ENCODE measurements around the gene LAIR1. TPM values are rescaled to one million over a fixed set of nuclear protein-coding genes. Genes with fewer than 3 reads are reported as not detected.
A peak's percentile ranks its signal among the peaks of the same experiment; 100 is the strongest.
"Not testable (repeated sequence)": the region's sequence is repeated elsewhere in the genome, so short reads cannot be mapped to it uniquely, and the experiment has no call there.

Gene LAIR1
- total and polyA plus RNA-seq, 4 experiments from 2014 or later, result 23.1 to 60.5 (median 58.7) TPM

DNA sequence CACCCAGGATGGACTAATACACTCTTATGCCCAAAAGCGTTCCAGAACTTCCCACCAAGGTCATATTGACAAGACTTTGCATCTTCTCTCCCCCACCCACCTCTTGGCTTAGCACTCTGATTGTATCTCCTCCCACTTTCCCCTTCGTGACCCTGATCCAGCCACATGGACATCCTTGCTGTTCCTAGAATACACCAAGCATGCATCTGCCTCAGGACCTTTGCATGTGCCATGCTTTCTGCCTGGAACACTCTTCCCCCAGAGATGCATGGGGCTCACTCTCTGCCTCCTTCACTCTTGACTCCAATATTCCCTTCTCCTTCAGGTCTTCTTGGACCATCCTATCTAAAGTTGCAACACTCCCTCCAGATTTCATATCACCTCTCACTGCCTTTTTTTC lies 16.2 kb upstream of the LAIR1 start:
- peaks cover 0 to 3% (median 0%) of the 10 kb centered on the region in 8 donors for H3K9me3 Mint-ChIP-seq
- ChIA-PET POLR2A (ENCODE audit: partially characterized antibody) (no interaction called here), CTCF (ENCODE audit: partially characterized antibody) (interaction anchor here (1.6 to 1.9 kb wide), 2 partner anchors 10 to 28 kb away, joined by 5 to 14 read pairs; no protein-coding TSS in a partner anchor)
- H3K27me3 Mint-ChIP-seq, result no peaks in the 10 kb centered on the region
- Histone ChIP-seq H3K9me3 (ENCODE audit: control insufficient read depth in 1 of 2, low read length in 2 of 2) (no peaks in the 10 kb centered on the region), H3K4me1 (ENCODE audit: insufficient read depth, low read length) (peaks cover 40% of the 10 kb centered on the region), H3K27me3 (ENCODE audit: insufficient read depth, low read length) (no peaks in the 10 kb centered on the region), H3K36me3 (ENCODE audit: insufficient read depth, low read length) (no peaks in the 10 kb centered on the region), H3K4me3 (ENCODE audit: low read length in 2 of 2) (no peak overlapping the region), H3K27ac (ENCODE audit: low read depth, low read length) (no peak overlapping the region)
- intact Hi-C loops (cut with micrococcal nuclease), result no loop called here
- no peaks in the 10 kb centered on the region for H3K36me3 Mint-ChIP-seq
- no peak for DNase-seq
- H3K4me1 Mint-ChIP-seq, result peaks cover 35 to 61% (median 53%) of the 10 kb centered on the region in 4 donors
- H3K27ac Mint-ChIP-seq, result peak overlapping the region in 3 of 7 donors; percentile 17 to 74 (median 49)
- H3K4me3 Mint-ChIP-seq, result peak overlapping the region in 1 of 8 donors; percentile 27

DNA sequence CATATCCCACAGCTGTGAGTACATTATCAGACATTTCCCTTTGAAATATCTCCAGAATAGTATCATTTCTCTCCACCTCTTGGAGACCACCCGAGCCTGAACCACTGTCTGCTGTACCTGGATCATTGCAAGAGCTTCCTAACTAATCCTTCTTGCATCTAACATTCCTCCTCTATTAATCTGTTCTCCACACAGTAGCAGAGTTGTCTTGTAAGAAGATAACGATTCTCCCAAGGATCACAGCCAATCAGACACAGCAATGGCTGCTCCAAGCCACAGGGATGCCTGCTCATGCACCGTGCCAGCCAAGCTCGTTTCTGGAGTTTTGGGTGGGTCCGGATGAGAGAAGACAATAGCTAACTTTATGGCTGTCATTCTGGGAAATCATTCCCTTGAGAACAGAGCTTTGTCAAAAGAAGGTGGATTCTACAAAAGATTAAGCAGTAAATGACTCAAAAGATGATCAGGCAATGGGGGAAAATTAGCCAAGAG lies 14.5 kb upstream of the LAIR1 start:
- H3K36me3 ChIP-seq (ENCODE audit: insufficient read depth, low read length), result no peaks in the 10 kb centered on the region
- POLR2A ChIA-PET (ENCODE audit: partially characterized antibody), result interaction anchor here (0.9 to 4.3 kb wide), 6 partner anchors 8 to 17 kb away, joined by 3 to 74 read pairs (median 8); partner anchors contain the start of gene LAIR1
- peaks cover 56% of the 10 kb centered on the region for H3K4me1 ChIP-seq (ENCODE audit: insufficient read depth, low read length)
- H3K9me3 Mint-ChIP-seq, result peaks cover 0 to 3% (median 0%) of the 10 kb centered on the region in 8 donors
- CTCF ChIA-PET (ENCODE audit: partially characterized antibody), result interaction anchor here (1.8 to 2.5 kb wide), 4 partner anchors 9 to 25 kb away, joined by 6 to 16 read pairs (median 10); no protein-coding TSS in a partner anchor
- H3K4me3 Mint-ChIP-seq, result peak overlapping the region in 7 of 8 donors; percentile 4 to 71 (median 42)
- no peaks in the 10 kb centered on the region for H3K27me3 ChIP-seq (ENCODE audit: insufficient read depth, low read length)
- no peaks in the 10 kb centered on the region for H3K9me3 ChIP-seq (ENCODE audit: control insufficient read depth in 1 of 2, low read length in 2 of 2)
- peaks cover 42 to 67% (median 59%) of the 10 kb centered on the region in 4 donors for H3K4me1 Mint-ChIP-seq
- peak overlapping the region in 4 of 7 donors; percentile 29 to 66 (median 42) for H3K27ac Mint-ChIP-seq
- H3K36me3 Mint-ChIP-seq, result no peaks in the 10 kb centered on the region
- intact Hi-C loops (cut with micrococcal nuclease), result loop anchor here (2.0 kb wide), 1 partner anchor 16 kb away; no protein-coding TSS in a partner anchor
- no peaks in the 10 kb centered on the region for H3K27me3 Mint-ChIP-seq
- H3K4me3 ChIP-seq (ENCODE audit: low read length in 2 of 2), result no peak overlapping the region
- H3K27ac ChIP-seq (ENCODE audit: low read depth, low read length), result no peak overlapping the region
- DNase-seq, result no peak

DNA sequence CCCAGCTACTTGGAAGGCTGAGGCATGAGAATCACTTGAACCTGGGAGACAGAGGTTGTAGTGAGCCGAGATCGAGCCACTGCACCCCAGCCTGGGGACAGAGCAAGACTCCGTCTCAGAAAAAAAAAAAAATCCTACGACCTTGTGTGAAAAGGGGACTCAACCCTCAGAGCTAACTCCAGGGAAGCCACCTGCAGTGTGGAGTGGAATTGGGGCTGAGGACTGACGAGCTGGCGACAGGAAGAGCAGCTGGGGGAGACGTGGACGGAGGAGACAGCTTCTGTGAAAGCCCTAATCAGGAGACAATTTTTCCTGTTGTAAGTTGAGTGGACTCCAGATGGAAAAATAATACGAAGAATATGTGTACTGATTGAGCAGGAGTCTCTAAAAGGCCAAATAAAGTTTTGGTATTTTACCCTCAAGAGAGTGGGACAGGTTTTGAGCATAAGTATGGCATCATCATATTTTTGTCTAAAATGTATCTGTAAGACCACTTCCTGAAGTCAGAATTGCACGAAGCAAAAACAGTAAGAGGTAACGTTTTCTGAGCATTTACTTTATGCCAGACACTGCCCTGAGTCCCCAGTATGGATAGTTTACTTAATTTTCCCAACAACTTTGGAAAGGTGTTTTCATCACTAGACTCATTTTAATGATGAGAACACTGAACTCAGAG lies 12.0 kb upstream of the LAIR1 start:
- peaks cover 53 to 84% (median 70%) of the 10 kb centered on the region in 4 donors for H3K4me1 Mint-ChIP-seq
- no peaks in the 10 kb centered on the region for H3K36me3 Mint-ChIP-seq
- H3K36me3 ChIP-seq (ENCODE audit: insufficient read depth, low read length), result no peaks in the 10 kb centered on the region
- peak overlapping the region in 7 of 8 donors; percentile 2 to 77 (median 34) for H3K4me3 Mint-ChIP-seq
- no peak overlapping the region for H3K27ac ChIP-seq (ENCODE audit: low read depth, low read length)
- POLR2A ChIA-PET (ENCODE audit: partially characterized antibody), result interaction anchor here (3.5 to 4.3 kb wide), 2 partner anchors 12 to 13 kb away, joined by 19 to 74 read pairs; partner anchors contain the start of gene LAIR1
- H3K27me3 Mint-ChIP-seq, result no peaks in the 10 kb centered on the region
- no peaks in the 10 kb centered on the region for H3K9me3 ChIP-seq (ENCODE audit: control insufficient read depth in 1 of 2, low read length in 2 of 2)
- no peak for DNase-seq
- H3K4me3 ChIP-seq (ENCODE audit: low read length in 2 of 2), result no peak overlapping the region
- CTCF ChIA-PET (ENCODE audit: partially characterized antibody), result interaction anchor here (0.9 kb wide), 2 partner anchors 12 to 14 kb away, joined by 4 to 5 read pairs; no protein-coding TSS in a partner anchor
- peaks cover 75% of the 10 kb centered on the region for H3K4me1 ChIP-seq (ENCODE audit: insufficient read depth, low read length)
- no peaks in the 10 kb centered on the region for H3K27me3 ChIP-seq (ENCODE audit: insufficient read depth, low read length)
- peak overlapping the region in 5 of 7 donors; percentile 19 to 81 (median 48) for H3K27ac Mint-ChIP-seq
- no peaks in the 10 kb centered on the region for H3K9me3 Mint-ChIP-seq
- intact Hi-C loops (cut with micrococcal nuclease), result no loop called here

DNA sequence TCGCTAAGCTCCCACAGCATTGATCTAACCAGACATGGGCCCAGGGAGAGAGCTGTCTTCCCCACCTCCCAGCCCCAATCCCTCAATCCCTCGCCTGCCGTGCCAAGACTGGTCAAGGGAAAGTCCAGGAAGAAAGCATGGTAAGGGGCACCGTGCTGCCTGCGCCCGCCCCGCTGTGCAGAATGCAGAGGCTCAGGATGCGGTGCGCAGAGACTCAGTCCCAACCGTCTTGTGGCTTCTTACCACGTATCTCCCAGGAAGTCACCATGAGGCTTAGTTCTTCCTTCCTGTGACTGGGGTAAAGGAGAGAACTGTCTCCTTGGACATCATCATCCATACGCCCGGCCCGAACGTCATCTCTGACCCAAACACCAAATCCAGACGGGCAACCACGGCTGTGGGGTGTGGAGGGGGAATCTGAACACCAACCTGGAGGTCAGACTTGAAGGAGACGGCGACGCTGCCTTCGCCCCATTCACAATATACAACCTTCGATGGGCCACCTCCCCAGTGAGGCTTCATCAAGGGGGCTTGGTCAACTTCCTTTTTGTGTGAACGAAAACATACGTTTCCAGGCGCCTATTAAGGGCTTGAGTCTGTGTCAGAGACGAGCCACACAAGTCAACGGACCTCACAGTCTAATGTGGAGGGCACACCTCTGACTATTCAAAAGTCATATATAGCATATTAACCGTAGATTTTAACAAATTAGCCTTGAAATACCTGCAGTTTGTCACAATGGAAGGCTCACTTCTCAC lies 10.6 kb upstream of the LAIR1 start:
- H3K9me3 Mint-ChIP-seq; H3K36me3 ChIP-seq (ENCODE audit: insufficient read depth, low read length); intact Hi-C loops (cut with micrococcal nuclease); H3K4me3 ChIP-seq (ENCODE audit: low read length in 2 of 2); DNase-seq; H3K36me3 Mint-ChIP-seq; H3K27me3 ChIP-seq (ENCODE audit: insufficient read depth, low read length); H3K9me3 ChIP-seq (ENCODE audit: control insufficient read depth in 1 of 2, low read length in 2 of 2); H3K27me3 Mint-ChIP-seq: not testable (repeated sequence)
- ChIA-PET CTCF (ENCODE audit: partially characterized antibody) (interaction anchor here (1.0 kb wide), 2 partner anchors 15 to 16 kb away, joined by 3 read pairs; no protein-coding TSS in a partner anchor), POLR2A (ENCODE audit: partially characterized antibody) (interaction anchor here (3.5 to 8.6 kb wide), 3 partner anchors 12 to 14 kb away, joined by 19 to 74 read pairs (median 63); partner anchors contain the start of gene LAIR1)
- Mint-ChIP-seq H3K27ac (peak overlapping the region in 6 of 7 donors; percentile 36 to 95 (median 91)), H3K4me3 (peak overlapping the region; percentile 69 to 91 (median 84)), H3K4me1 (peaks cover 59 to 88% (median 72%) of the 10 kb centered on the region in 4 donors)
- Histone ChIP-seq H3K4me1 (ENCODE audit: insufficient read depth, low read length) (peaks cover 84% of the 10 kb centered on the region), H3K27ac (ENCODE audit: low read depth, low read length) (peak overlapping the region; percentile 1)

DNA sequence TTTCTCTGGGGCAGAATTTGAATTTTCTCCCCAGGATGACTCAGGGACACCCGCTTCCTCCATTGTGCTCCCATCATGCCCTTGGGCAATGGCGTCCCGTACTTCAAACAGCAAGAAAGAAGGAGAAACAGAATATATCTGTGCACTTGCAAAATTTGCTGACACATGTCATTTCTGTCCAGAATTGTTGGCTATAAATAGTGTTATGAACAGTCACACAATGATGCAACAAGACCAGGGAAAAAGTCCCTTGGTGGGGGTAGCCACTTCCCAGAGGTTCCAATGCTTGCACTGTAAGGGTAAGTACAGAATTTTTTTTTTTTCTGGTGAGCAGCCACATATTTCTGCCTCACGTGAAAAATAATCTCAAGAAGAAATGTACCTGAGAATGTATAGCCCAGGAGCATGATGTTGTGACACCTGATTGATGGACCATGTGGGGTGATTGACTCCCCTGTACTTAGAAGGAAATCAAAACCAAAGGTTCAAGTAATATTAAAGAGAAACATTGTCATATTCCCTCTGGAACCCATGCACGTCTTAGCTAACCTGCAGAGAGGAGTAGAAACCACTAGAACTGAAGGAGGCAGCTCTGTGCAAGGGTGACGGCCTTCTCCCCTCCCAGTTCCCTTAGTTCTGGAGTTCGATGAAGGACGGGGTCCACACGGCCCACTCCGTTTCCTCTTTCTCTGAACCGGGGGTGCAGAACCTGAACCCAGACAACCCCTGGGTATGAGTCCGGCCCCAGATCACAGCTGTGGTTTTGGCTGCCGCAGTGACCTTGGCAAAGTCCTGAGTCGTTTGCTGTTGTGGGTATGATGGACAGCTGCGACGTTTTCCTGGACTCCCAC lies 9.3 kb upstream of the LAIR1 start:
- H3K36me3 Mint-ChIP-seq, result peaks cover 0 to 8% of the 10 kb centered on the region in 2 donors

DNA sequence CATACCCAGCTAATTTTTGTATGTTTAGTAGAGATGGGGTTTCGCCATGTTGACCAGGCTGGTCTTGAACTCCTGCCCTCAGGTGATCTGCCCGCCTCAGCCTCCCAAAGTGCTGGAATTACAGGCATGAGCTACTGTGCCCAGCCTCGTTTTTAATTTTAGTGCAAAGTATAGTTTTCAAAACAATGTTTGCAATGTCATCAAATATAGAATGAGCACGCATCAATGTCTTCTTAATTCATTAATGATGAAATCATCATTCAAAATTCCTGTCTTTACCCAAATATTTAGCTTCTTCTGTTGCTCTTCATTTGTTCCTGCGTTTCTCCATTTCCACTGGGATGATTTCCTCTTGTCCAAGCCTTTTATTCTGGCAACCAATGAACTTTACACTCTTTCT lies 6.7 kb upstream of the LAIR1 start:
- H3K27me3 ChIP-seq (ENCODE audit: insufficient read depth, low read length); H3K9me3 Mint-ChIP-seq; intact Hi-C loops (cut with micrococcal nuclease); H3K36me3 ChIP-seq (ENCODE audit: insufficient read depth, low read length); H3K27me3 Mint-ChIP-seq; H3K27ac ChIP-seq (ENCODE audit: low read depth, low read length); H3K9me3 ChIP-seq (ENCODE audit: control insufficient read depth in 1 of 2, low read length in 2 of 2); DNase-seq: not testable (repeated sequence)
- Mint-ChIP-seq H3K27ac (peak overlapping the region; percentile 0 to 91 (median 87)), H3K4me3 (peak overlapping the region; percentile 29 to 94 (median 80)), H3K36me3 (peaks cover 4 to 12% of the 10 kb centered on the region in 2 donors), H3K4me1 (peaks cover 50 to 86% (median 69%) of the 10 kb centered on the region in 4 donors)
- Histone ChIP-seq H3K4me3 (ENCODE audit: low read length in 2 of 2) (peak overlapping the region in 1 of 2 donors; percentile 24), H3K4me1 (ENCODE audit: insufficient read depth, low read length) (peaks cover 71% of the 10 kb centered on the region)
- ChIA-PET CTCF (ENCODE audit: partially characterized antibody) (interaction anchor here (1.0 to 4.6 kb wide), 6 partner anchors 9 to 19 kb away, joined by 3 to 28 read pairs (median 4); no protein-coding TSS in a partner anchor), POLR2A (ENCODE audit: partially characterized antibody) (interaction anchor here (0.8 to 8.6 kb wide), 8 partner anchors 8 to 234 kb away, joined by 3 to 63 read pairs (median 3); partner anchors contain the start of genes CNOT3 and LENG8)

More for the DNA sequence above, 9.3 kb upstream of the LAIR1 start:
- intact Hi-C loops (cut with micrococcal nuclease), result loop anchor here (2.0 kb wide), 1 partner anchor 15 kb away; no protein-coding TSS in a partner anchor
- H3K27ac ChIP-seq (ENCODE audit: low read depth, low read length), result no peak overlapping the region
- Mint-ChIP-seq H3K9me3 (no peaks in the 10 kb centered on the region), H3K27ac (peak overlapping the region in 2 of 7 donors; percentile 21 to 55), H3K27me3 (no peaks in the 10 kb centered on the region), H3K4me3 (peak overlapping the region in 7 of 8 donors; percentile 32 to 91 (median 67)), H3K4me1 (peaks cover 56 to 85% (median 71%) of the 10 kb centered on the region in 4 donors)
- peak in 1 of 5 donors; percentile 50 for DNase-seq
- peaks cover 78% of the 10 kb centered on the region for H3K4me1 ChIP-seq (ENCODE audit: insufficient read depth, low read length)
- H3K4me3 ChIP-seq (ENCODE audit: low read length in 2 of 2), result no peak overlapping the region
- H3K9me3 ChIP-seq (ENCODE audit: control insufficient read depth in 1 of 2, low read length in 2 of 2), result no peaks in the 10 kb centered on the region
- ChIA-PET POLR2A (ENCODE audit: partially characterized antibody) (interaction anchor here (3.5 to 8.6 kb wide), 2 partner anchors 10 to 14 kb away, joined by 19 to 63 read pairs; partner anchors contain the start of gene LAIR1), CTCF (ENCODE audit: partially characterized antibody) (interaction anchor here (4.6 kb wide), 1 partner anchor 14 kb away, joined by 28 read pairs; no protein-coding TSS in a partner anchor)
- H3K27me3 ChIP-seq (ENCODE audit: insufficient read depth, low read length), result no peaks in the 10 kb centered on the region
- H3K36me3 ChIP-seq (ENCODE audit: insufficient read depth, low read length), result no peaks in the 10 kb centered on the region

All from CD4-positive, alpha-beta memory T cell (primary cell).